Germinal center (tissue), 1 donor: ENCODE results near the gene KCNJ4.
"Not testable (repeated sequence)": the region's sequence is repeated elsewhere in the genome, so short reads cannot be mapped to it uniquely, and the experiment has no call there.

ENCODE experiments used
- DNase-seq: peaks from one replicate; pipeline ENCODE4 v3.0.0; 2012; ENCODE audit warnings: mixed read lengths, low spot score

Gene KCNJ4

GRCh38 chr22:38412435-38413084, 42.4 kb downstream of the KCNJ4 start:
- peak; percentile 75 for DNase-seq

- DNase-seq = no peak
These were observed 44.0 kb downstream of the KCNJ4 start for GRCh38 chr22:38411016-38411415.

GRCh38 chr22:38409916-38410315, 45.1 kb downstream of the KCNJ4 start:
- not testable (repeated sequence) for DNase-seq

GRCh38 chr22:38406617-38407016, 48.4 kb downstream of the KCNJ4 start:
- DNase-seq = no peak

GRCh38 chr22:38404419-38404818, 50.6 kb downstream of the KCNJ4 start:
- DNase-seq = no peak

- no peak for DNase-seq
These were observed 51.2 kb downstream of the KCNJ4 start for GRCh38 chr22:38403812-38404211.

GRCh38 chr22:38402204-38402603, 52.8 kb downstream of the KCNJ4 start:
- no peak for DNase-seq

- DNase-seq = no peak
These were observed 53.5 kb downstream of the KCNJ4 start for GRCh38 chr22:38401336-38402084.

- DNase-seq = not testable (repeated sequence)
These were observed 54.7 kb downstream of the KCNJ4 start for GRCh38 chr22:38400256-38400655.

- DNase-seq = peak; percentile 87
These were observed 56.2 kb downstream of the KCNJ4 start for GRCh38 chr22:38398609-38399461.

- peak; percentile 53 for DNase-seq
These were observed 56.8 kb downstream of the KCNJ4 start for GRCh38 chr22:38398181-38398608.

GRCh38 chr22:38397189-38398085, 57.6 kb downstream of the KCNJ4 start:
- no peak for DNase-seq

GRCh38 chr22:38396440-38397069, 58.4 kb downstream of the KCNJ4 start:
- not testable (repeated sequence) for DNase-seq

- not testable (repeated sequence) for DNase-seq
These were observed 59.1 kb downstream of the KCNJ4 start for GRCh38 chr22:38395944-38396343.

GRCh38 chr22:38394929-38395624, 59.9 kb downstream of the KCNJ4 start:
- not testable (repeated sequence) for DNase-seq

- DNase-seq = not testable (repeated sequence)
These were observed 65.6 kb downstream of the KCNJ4 start for GRCh38 chr22:38389428-38389818.

GRCh38 chr22:38388506-38389427, 66.2 kb downstream of the KCNJ4 start:
- DNase-seq = not testable (repeated sequence)

GRCh38 chr22:38386918-38387317, 68.1 kb downstream of the KCNJ4 start:
- not testable (repeated sequence) for DNase-seq

- no peak for DNase-seq
These were observed 71.6 kb downstream of the KCNJ4 start for GRCh38 chr22:38383417-38383816.
